ENCODE measurements around the gene OBSCN.

DNA sequence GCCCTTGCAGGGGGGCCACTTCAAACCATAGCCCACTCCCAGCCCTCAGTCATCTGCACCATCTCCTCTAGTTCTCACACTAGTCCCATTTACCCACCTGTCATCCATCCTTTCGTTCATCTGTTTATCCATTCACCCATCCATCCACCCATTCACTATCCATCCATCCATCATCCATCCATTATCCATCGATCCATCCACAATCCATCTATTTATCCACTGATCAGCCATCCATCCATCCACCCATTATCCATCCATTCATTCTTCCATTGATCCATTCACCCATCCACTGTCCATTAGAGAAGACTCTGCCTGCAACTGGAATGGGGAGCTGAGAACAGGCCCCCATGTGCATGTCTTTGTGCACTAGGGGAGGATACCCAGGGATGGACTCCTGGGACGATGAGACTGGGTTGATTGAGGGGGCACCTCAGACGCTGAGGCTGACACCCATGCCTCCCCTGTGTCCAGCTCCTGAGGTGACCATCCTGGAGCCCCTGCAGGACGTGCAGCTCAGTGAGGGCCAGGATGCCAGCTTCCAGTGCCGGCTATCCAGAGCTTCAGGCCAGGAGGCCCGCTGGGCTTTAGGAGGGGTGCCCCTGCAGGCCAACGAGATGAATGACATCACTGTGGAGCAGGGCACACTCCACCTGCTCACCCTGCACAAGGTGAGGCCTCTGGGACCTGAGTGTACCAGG lies 100.9 kb downstream of the OBSCN start:
- TF ChIP-seq, protein P1, sequence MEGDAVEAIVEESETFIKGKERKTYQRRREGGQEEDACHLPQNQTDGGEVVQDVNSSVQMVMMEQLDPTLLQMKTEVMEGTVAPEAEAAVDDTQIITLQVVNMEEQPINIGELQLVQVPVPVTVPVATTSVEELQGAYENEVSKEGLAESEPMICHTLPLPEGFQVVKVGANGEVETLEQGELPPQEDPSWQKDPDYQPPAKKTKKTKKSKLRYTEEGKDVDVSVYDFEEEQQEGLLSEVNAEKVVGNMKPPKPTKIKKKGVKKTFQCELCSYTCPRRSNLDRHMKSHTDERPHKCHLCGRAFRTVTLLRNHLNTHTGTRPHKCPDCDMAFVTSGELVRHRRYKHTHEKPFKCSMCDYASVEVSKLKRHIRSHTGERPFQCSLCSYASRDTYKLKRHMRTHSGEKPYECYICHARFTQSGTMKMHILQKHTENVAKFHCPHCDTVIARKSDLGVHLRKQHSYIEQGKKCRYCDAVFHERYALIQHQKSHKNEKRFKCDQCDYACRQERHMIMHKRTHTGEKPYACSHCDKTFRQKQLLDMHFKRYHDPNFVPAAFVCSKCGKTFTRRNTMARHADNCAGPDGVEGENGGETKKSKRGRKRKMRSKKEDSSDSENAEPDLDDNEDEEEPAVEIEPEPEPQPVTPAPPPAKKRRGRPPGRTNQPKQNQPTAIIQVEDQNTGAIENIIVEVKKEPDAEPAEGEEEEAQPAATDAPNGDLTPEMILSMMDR (conservative IDR thresholded peaks at IDR 0.05; ENCODE audit: low read depth, low read length) = no peak
- TF ChIP-seq CEBPB (IDR thresholded peaks at IDR 0.05; ENCODE audit: low read depth, low read length) (no peak), SMC3 (IDR thresholded peaks at IDR 0.05; ENCODE audit: low read depth, low read length) (no peak), POLR2A (IDR thresholded peaks at IDR 0.05; ENCODE audit: low read depth, low read length) (no peak), RAD21 (IDR thresholded peaks at IDR 0.05; ENCODE audit: low read length) (no peak), MXI1 (IDR thresholded peaks at IDR 0.05; ENCODE audit: borderline replicate concordance, low read depth, low read length) (no peak), RCOR1 (IDR thresholded peaks at IDR 0.05; ENCODE audit: insufficient replicate concordance, low read length) (no peak), BHLHE40 (IDR thresholded peaks at IDR 0.05; ENCODE audit: low read depth, low read length) (no peak), MAZ (IDR thresholded peaks at IDR 0.05; ENCODE audit: borderline replicate concordance, low read depth, low read length) (no peak)
- TF ChIP-seq, protein P2, sequence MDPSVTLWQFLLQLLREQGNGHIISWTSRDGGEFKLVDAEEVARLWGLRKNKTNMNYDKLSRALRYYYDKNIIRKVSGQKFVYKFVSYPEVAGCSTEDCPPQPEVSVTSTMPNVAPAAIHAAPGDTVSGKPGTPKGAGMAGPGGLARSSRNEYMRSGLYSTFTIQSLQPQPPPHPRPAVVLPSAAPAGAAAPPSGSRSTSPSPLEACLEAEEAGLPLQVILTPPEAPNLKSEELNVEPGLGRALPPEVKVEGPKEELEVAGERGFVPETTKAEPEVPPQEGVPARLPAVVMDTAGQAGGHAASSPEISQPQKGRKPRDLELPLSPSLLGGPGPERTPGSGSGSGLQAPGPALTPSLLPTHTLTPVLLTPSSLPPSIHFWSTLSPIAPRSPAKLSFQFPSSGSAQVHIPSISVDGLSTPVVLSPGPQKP (IDR thresholded peaks at IDR 0.05; ENCODE audit: borderline replicate concordance, low read depth, low read length) = no peak
